Lower leg skin (tissue), 4 donors: ENCODE results near the gene SDHD. TPM values are rescaled to one million over a fixed set of nuclear protein-coding genes. Genes with fewer than 3 reads are reported as not detected.
A peak's percentile ranks its signal among the peaks of the same experiment; 100 is the strongest.
"Not testable (repeated sequence)": the region's sequence is repeated elsewhere in the genome, so short reads cannot be mapped to it uniquely, and the experiment has no call there.

Experiments used
- DNase-seq, 2 donors: peaks; one replicate each; pipeline ENCODE4 v3.0.0-alpha.2; 2019; ENCODE audit warnings: low spot score in 2 of 2
- H3K4me3 ChIP-seq: fragments of 200-600 bp; sonication (generic); 2 replicates; pipeline ENCODE4 v1.5.1; 2017; ENCODE audit warnings: mild to moderate bottlenecking, low read depth; ENCODE audit not compliant: poor library complexity, severe bottlenecking
- POLR2A ChIP-seq, 2 donors: fragments of 450-650 bp; IDR thresholded peaks; one replicate each; pipeline ENCODE4 v1.6.1; 2016 to 2017; ENCODE audit warnings: antibody characterized with exemption in 2 of 2, mild to moderate bottlenecking in 1 of 2, moderate library complexity in 1 of 2
- WGBS, 2 donors: methylation state at CpG; one replicate each; pipeline ENCODE4 v1.1.5; 2018; 5-methylcytosine and 5-hydroxymethylcytosine counted together
- intact Hi-C: fragments of 100-400 bp; cut with DNase I; formaldehyde crosslinking; loops from one replicate; pipeline ENCODE4 v1.15.0; 2023; ENCODE audit warnings: low total_unique reads
- total RNA-seq, 4 donors: library from RNA; depleted of rRNA; stranded (reverse); fragments of >200 nt; gene quantifications; one replicate each; pipeline ENCODE4 v1.1.0, GENCODE V29; 2016
- TF ChIP-seq, protein P1 (sequence below), 3 donors: fragments of 450-650 bp; IDR thresholded peaks; one replicate each; pipeline ENCODE4 v1.5.1; 2016; ENCODE audit warnings: antibody characterized with exemption in 3 of 3, mild to moderate bottlenecking in 3 of 3, moderate library complexity in 2 of 3

SDHD gene
- 100 to 1,000 TPM in 2 of 4 donors, 10 to 100 TPM in 2; 60.9 to 142 (median 98.9) TPM for total RNA-seq

DNA sequence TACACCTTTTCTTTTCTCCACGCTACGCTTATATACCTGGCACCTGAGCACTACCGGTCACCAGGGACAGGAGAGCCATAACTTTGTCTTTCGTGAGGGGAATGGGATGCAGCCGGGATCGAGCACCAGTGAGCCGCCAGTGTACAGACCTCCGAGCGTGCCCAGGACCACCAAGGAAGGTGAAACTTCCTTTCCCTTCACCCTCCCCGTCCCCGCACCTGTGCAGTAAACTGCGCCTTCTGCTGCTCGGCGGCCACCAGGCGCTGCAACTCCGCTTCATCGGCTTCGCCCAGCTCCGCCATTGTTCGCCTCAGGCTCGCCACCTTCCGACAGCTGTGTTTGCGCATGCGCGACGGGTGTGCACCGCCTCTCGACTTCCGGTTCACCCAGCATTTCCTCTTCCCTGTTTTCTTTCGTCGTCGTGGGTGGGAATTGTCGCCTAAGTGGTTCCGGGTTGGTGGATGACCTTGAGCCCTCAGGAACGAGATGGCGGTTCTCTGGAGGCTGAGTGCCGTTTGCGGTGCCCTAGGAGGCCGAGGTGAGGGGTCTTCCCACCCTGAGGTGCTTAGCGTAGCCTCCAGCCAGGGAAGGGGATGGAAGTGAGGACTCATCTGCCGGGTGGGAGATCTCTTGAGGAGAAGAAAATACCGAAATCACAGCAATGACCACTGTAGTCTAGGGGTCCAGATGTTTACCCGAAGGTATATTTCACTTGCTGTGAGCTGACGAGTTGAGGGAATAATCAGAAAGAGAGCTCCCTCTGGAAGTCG is at the start of gene SDHD, which contains the start of gene TIMM8B:
TSS of gene SDHD (plus strand) at position 452 of the 770 bp plus-strand sequence. CDS start at position 487, 35 bp downstream.
TSS of gene TIMM8B (minus strand) at position 335 of the 770 bp plus-strand sequence. CDS start at position 302, 33 bp downstream.
- intact Hi-C loops = no loop called here
- no peak for TF ChIP-seq POLR2A (IDR thresholded peaks at IDR 0.05)
- TF ChIP-seq, protein P1, sequence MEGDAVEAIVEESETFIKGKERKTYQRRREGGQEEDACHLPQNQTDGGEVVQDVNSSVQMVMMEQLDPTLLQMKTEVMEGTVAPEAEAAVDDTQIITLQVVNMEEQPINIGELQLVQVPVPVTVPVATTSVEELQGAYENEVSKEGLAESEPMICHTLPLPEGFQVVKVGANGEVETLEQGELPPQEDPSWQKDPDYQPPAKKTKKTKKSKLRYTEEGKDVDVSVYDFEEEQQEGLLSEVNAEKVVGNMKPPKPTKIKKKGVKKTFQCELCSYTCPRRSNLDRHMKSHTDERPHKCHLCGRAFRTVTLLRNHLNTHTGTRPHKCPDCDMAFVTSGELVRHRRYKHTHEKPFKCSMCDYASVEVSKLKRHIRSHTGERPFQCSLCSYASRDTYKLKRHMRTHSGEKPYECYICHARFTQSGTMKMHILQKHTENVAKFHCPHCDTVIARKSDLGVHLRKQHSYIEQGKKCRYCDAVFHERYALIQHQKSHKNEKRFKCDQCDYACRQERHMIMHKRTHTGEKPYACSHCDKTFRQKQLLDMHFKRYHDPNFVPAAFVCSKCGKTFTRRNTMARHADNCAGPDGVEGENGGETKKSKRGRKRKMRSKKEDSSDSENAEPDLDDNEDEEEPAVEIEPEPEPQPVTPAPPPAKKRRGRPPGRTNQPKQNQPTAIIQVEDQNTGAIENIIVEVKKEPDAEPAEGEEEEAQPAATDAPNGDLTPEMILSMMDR (IDR thresholded peaks at IDR 0.05) = peak in 1 of 3 donors; percentile 46
- DNase-seq = peak; percentile 96 to 99
- 0% methylated on average over 40 to 45 of the region's 45 CpGs for WGBS, 2 donors
- peak within 1 kb of the TSS; percentile 86 for H3K4me3 ChIP-seq

DNA sequence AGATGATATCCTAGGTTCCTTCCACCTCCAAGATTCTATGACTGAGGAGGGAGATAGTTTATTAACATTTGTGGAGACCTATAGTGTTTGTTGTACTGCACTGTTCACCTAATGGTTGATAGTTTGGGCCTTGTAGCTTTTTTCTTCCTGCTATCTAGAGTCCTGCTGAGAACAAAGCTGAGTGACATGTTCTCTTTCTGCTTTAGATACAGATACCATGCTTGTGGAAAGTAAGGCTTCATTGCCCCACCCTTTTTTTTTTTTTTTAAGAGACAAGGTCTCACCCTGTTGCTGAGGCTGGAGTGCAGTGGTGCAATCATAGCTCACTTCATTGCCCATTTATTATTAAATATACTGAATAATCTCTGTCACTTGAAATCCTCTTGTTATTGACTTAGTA is 49.1 kb upstream of the SDHD start:
- intact Hi-C loops = no loop called here
- no peak for DNase-seq
- H3K4me3 ChIP-seq = no peak overlapping the region
- TF ChIP-seq POLR2A (IDR thresholded peaks at IDR 0.05) = no peak
- TF ChIP-seq, protein P1 (IDR thresholded peaks at IDR 0.05) = no peak

DNA sequence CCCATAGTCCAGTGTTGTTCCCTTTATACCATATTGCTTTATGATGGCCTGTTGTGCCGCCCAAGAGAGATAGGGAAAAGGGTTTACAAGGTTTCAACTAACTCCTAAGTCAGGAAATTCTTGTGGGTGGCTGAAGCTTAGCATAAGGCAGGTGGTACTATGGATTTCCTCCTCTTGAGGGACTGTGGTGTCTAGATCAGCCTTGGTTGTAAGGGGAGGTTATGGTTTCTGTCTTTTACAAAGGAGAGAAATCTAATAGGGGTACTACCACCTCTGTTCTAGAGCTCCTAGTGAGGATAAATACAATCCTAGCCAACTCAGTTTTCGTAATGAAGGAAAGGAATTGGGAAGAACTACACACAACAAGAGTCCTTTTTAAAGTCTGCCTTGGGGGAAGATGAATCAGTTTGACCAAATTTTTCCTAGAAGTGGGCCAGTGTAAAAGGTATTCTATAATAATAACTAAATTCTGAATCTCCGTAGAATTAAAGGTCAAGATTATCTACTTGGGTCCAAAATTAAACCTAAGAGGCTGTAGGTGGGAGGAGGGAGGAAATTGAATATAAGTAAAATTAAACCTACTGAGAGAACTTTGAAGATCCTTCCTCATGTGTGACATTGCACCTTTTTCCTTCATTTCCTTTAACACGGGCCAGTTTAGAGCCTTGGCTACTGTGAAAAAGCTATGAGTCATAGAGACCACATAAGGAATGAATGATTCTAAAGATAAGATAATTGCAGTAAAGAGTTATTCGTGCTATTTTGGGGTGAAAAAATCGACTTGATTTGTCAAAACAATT is 44.3 kb upstream of the SDHD start:
- intact Hi-C loops = no loop called here
- TF ChIP-seq POLR2A (IDR thresholded peaks at IDR 0.05) = no peak
- TF ChIP-seq, protein P1 (IDR thresholded peaks at IDR 0.05) = no peak
- H3K4me3 ChIP-seq = no peak overlapping the region
- WGBS, 2 donors = 59 to 66% methylated on average over 6 of the region's 6 CpGs
- DNase-seq = no peak

DNA sequence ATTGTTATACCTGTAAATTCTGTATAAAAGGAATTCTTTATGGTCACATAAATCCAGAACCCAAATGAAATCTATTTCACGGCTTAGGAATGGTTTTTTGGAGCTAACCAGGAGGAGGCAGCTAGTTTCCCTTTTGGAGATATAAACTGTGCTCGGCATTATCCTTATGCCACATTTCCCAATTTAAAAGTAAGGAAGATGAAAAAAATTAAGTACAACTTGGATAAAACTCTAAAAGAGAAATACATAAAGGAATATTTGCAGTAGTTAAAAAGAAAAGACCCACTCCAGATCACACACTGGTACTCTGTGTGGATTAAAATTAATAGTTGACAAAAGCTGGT is 43.7 kb upstream of the SDHD start:
- WGBS, 2 donors = 95 to 98% methylated on average over 2 of the region's 2 CpGs
- intact Hi-C loops = no loop called here
- no peak overlapping the region for H3K4me3 ChIP-seq
- TF ChIP-seq, protein P1 (IDR thresholded peaks at IDR 0.05) = no peak
- TF ChIP-seq POLR2A (IDR thresholded peaks at IDR 0.05) = no peak
- DNase-seq = no peak

DNA sequence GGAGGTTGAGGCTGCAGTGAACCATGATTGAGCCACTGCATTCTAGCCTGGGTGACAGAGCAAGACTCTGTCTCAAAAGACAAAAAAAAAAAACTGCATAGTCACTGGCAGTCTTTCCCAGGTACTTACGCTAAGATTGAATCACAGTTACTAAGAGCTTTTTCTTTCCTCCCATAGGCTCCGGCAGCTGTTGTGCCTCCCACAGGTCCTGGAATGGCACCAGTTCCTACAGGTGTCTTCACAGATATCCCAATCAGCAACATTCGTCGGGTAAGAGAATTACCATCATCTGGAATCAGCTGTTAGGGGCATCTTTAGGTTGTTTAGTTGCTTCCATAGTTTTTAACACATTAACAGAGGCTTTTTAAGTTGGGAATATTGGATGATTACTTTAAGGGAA is 41.7 kb upstream of the SDHD start:
- no peak for TF ChIP-seq POLR2A (IDR thresholded peaks at IDR 0.05)
- H3K4me3 ChIP-seq = no peak overlapping the region

DNA sequence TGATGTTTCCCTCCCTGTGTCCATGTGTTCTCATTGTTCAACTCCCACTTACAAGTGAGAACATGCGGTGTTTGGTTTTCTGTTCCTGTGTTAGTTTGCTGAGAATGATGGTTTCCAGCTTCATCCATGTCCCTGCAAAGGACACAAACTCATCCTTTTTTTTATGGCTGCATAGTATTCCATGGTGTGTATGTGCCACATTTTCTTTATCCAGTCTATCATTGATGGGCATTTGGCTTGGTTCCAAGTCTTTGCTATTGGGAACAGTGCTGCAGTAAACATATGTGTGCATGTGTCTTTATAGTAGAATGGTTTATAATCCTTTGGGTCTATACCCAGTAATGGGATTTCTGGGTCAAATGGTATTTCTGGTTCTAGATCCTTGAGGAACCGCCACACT is 40.0 kb upstream of the SDHD start:
- intact Hi-C loops, H3K4me3 ChIP-seq, DNase-seq: not testable (repeated sequence)
- 97 to 100% methylated on average over 2 of the region's 2 CpGs for WGBS, 2 donors

More for the DNA sequence above, 41.7 kb upstream of the SDHD start:
- intact Hi-C loops = no loop called here
- 96 to 98% methylated on average over 4 of the region's 4 CpGs for WGBS, 2 donors
- DNase-seq = no peak

DNA sequence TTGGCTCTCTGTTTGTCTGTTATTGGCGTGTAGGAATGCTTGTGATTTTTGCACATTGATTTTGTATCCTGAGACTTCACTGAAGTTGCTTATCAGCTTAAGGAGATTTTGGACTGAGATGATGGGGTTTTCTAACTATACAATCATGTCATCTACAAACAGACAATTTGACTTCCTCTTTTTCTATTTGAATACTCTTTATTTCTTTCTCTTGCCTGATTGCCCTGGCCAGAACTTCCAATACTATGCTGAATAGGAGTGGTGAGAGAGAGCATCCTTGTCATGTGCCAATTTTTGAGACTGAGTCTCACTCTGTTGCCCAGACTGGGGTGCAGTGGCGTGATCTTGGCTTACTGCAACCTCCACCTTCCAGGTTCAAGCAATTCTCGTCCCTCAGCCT is 38.4 kb upstream of the SDHD start:
- WGBS, 2 donors = 93 to 94% methylated on average over 3 of the region's 3 CpGs
- H3K4me3 ChIP-seq, DNase-seq, intact Hi-C loops: not testable (repeated sequence)
